Tibial nerve (tissue), 4 donors: Measurements from ENCODE around the gene PVALB. TPM values are rescaled to one million over a fixed set of nuclear protein-coding genes. Genes with fewer than 3 reads are reported as not detected.

Experiments used
- DNase-seq, 2 donors: peaks; one replicate each; pipeline ENCODE4 v3.0.0-alpha.2; 2019; ENCODE audit warnings: low spot score in 2 of 2
- H3K27ac ChIP-seq, 4 donors: fragments of 200-600 bp; sonication (generic) in 3 of 4; one replicate each; pipeline ENCODE4 v1.5.1; 2017 to 2019; ENCODE audit warnings: mild to moderate bottlenecking in 1 of 4
- H3K27me3 ChIP-seq, 2 donors: fragments of 200-600 bp; sonication (generic) in 1 of 2; one replicate each; pipeline versions ENCODE4 v1.5.1 to v1.6.0; 2017 to 2019
- H3K36me3 ChIP-seq, 3 donors: fragments of 200-600 bp; sonication (generic); one replicate each; pipeline ENCODE4 v1.5.1; 2018 to 2019
- H3K4me1 ChIP-seq, 4 donors: fragments of 200-600 bp; sonication (generic) in 3 of 4; one replicate each; pipeline ENCODE4 v1.5.1; 2017 to 2019
- H3K4me3 ChIP-seq, 4 donors: fragments of 200-600 bp; sonication (generic) in 3 of 4; one replicate each; pipeline ENCODE4 v1.5.1; 2017 to 2019; ENCODE audit warnings: mild to moderate bottlenecking in 1 of 4, moderate library complexity in 1 of 4
- H3K9me3 ChIP-seq, 4 donors: fragments of 200-600 bp; sonication (generic) in 3 of 4; one replicate each; pipeline ENCODE4 v1.5.1; 2017 to 2019
- EP300 ChIP-seq, 2 donors: sonication (generic); formaldehyde crosslinking; IDR thresholded peaks; one replicate each; pipeline ENCODE4 v1.6.1; 2017; ENCODE audit warnings: antibody characterized with exemption in 2 of 2, mild to moderate bottlenecking in 1 of 2
- POLR2A ChIP-seq, 2 donors: fragments of 450-650 bp; IDR thresholded peaks; one replicate each; pipeline ENCODE4 v1.6.1; 2017; ENCODE audit warnings: antibody characterized with exemption in 2 of 2, mild to moderate bottlenecking in 2 of 2, moderate library complexity in 2 of 2
- WGBS, 2 donors: methylation state at CpG; one replicate each; pipeline ENCODE4 v1.1.5; 2018; 5-methylcytosine and 5-hydroxymethylcytosine counted together
- total RNA-seq, 4 donors: library from RNA; depleted of rRNA; stranded (reverse); fragments of >200 nt; gene quantifications; one replicate each; pipeline ENCODE4 v1.1.0, GENCODE V29; 2016
- TF ChIP-seq, protein P1 (sequence below), 5 experiments: fragments of 200-600 bp in 3 of 5; fragments of 450-650 bp in 2 of 5; sonication (generic) in 3 of 5; IDR thresholded peaks; one replicate each; pipeline ENCODE4 v1.5.1; 2016 to 2019; ENCODE audit warnings: antibody characterized with exemption in 5 of 5, mild to moderate bottlenecking in 3 of 5, moderate library complexity in 2 of 5

PVALB gene
- total RNA-seq, 4 donors from 2014 or later: not detected

DNA sequence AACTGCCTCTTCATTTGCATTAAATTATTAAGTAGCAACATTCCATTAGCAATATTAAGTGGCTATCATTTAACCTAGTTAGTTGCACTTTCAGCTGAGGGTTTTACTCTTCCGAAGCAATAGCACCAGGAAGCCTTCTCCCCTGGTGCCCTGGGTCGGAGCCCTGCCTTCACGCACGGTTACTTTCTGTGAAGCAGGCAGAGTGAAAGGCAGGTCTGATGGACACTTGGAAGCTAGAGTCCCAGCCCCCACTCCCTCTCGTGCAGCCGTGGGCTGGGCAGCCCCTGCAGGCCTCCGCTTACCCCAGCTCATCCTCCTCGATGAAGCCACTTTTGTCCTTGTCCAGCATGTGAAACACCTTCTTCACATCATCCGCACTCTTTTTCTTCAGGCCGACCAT, 2.0 kb downstream of the PVALB start:
- Histone ChIP-seq H3K27me3 (peaks cover 0 to 75% of the 10 kb centered on the region in 2 donors), H3K9me3 (no peaks in the 10 kb centered on the region), H3K4me3 (no peak overlapping the region), H3K36me3 (no peaks in the 10 kb centered on the region), H3K27ac (no peak overlapping the region), H3K4me1 (peaks cover 0 to 17% (median 4%) of the 10 kb centered on the region in 4 donors)
- DNase-seq: no peak
- WGBS, 2 donors: 62 to 64% methylated on average over 10 of the region's 10 CpGs
- TF ChIP-seq EP300 (IDR thresholded peaks at IDR 0.05) (no peak), POLR2A (IDR thresholded peaks at IDR 0.05) (no peak)
- TF ChIP-seq, protein P1, sequence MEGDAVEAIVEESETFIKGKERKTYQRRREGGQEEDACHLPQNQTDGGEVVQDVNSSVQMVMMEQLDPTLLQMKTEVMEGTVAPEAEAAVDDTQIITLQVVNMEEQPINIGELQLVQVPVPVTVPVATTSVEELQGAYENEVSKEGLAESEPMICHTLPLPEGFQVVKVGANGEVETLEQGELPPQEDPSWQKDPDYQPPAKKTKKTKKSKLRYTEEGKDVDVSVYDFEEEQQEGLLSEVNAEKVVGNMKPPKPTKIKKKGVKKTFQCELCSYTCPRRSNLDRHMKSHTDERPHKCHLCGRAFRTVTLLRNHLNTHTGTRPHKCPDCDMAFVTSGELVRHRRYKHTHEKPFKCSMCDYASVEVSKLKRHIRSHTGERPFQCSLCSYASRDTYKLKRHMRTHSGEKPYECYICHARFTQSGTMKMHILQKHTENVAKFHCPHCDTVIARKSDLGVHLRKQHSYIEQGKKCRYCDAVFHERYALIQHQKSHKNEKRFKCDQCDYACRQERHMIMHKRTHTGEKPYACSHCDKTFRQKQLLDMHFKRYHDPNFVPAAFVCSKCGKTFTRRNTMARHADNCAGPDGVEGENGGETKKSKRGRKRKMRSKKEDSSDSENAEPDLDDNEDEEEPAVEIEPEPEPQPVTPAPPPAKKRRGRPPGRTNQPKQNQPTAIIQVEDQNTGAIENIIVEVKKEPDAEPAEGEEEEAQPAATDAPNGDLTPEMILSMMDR (IDR thresholded peaks at IDR 0.05): no peak

DNA sequence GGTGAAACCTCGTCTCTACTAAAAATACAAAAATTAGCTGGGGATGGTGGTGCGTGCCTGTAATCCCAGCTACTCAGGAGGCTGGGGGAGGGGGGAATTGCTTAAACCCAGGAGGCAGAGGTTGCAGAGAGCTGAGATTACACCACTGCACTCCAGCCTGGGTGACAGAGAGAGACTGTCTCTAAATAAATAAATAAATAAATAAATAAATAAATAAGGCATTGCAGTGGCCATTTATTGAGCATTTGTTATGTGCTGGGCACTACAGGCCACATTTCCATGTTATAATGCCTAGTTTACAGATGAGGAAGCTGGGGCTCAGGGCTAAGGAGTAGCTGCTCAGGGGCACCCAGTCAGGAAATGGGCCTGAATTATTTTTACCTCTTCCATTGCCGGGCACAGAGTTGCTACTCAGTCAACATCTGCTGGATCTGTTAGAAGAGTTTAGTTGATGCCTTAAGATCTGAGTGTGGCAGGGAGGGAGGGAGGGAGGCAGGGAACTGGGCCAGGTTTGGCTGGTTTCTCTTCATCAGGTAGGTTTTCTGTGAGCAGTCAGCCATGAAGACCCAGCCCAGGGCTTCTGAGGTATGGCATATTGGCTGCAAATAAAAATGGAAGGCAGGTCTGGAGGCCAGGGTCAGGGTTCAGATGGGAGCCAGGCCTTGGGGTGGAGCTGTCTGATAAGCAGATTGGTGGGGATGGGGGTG, 5.6 kb downstream of the PVALB start:
- 85% methylated on average over 3 of the region's 3 CpGs for WGBS, 2 donors
- no peak for DNase-seq
- H3K27me3 ChIP-seq: peaks cover 0 to 39% of the 10 kb centered on the region in 2 donors

DNA sequence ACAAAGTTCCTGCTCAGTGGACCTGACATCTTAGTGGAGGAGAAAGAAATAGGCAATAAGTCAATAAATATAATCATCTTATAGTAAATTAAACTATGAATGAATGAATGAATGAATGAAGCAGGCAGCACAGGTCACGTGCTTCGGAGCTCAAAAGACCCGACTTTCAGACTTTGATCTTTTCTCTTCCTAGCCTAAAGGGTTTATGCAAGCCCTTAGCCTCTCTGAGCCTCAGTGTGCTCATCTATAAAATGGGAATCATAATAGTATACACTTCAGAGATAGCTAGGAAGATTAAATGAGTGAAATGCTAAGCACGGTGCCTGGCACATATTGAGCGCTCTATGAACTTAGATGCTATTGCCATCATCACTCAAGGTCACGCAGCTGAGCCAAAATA, 7.5 kb downstream of the PVALB start:
- Histone ChIP-seq H3K27ac (no peak overlapping the region), H3K27me3 (peaks cover 0 to 36% of the 10 kb centered on the region in 2 donors), H3K4me1 (no peaks in the 10 kb centered on the region), H3K9me3 (no peaks in the 10 kb centered on the region), H3K4me3 (no peak overlapping the region), H3K36me3 (no peaks in the 10 kb centered on the region)
- DNase-seq: no peak
- 90 to 95% methylated on average over 6 of the region's 6 CpGs for WGBS, 2 donors
- TF ChIP-seq, protein P1 (IDR thresholded peaks at IDR 0.05): no peak
- TF ChIP-seq EP300 (IDR thresholded peaks at IDR 0.05) (no peak), POLR2A (IDR thresholded peaks at IDR 0.05) (no peak)

More for the DNA sequence above, 5.6 kb downstream of the PVALB start:
- no peaks in the 10 kb centered on the region for H3K9me3 ChIP-seq
- H3K27ac ChIP-seq: no peak overlapping the region
- H3K36me3 ChIP-seq: no peaks in the 10 kb centered on the region
- H3K4me1 ChIP-seq: peaks cover 0 to 4% (median under 1%) of the 10 kb centered on the region in 4 donors
- TF ChIP-seq POLR2A (IDR thresholded peaks at IDR 0.05): no peak
- TF ChIP-seq, protein P1 (IDR thresholded peaks at IDR 0.05): no peak
- no peak for TF ChIP-seq EP300 (IDR thresholded peaks at IDR 0.05)
- no peak overlapping the region for H3K4me3 ChIP-seq

DNA sequence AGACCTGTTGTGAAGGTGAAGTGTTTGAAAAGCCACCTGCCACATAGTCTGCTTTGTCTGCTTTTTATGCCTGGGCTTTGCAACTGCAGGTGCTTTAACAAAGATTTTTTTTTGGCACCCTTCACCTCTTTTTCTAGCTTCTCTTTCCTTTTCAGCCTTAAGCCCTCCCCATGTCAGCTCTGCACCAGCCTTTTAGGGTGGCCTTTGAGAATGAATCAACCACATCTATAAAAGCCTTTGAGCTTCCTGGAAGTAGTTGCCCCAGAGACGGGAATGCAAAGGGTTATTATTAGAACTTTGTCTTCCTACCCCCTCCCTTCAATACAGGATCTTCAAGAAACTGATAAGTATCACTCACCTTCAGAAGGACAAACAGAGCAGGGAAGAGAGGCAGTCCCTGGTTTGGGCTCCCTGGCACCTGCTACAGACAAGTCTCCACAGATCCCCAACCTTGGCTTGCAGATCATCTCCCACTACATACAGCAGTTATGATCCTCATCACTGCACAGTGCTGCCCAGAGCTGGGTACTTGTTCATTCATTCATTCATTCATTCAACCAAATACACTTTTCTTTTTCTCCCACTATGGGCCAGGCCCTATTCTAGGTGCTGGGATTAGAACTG, 8.0 kb downstream of the PVALB start:
- H3K9me3 ChIP-seq: no peaks in the 10 kb centered on the region
- peaks cover 0 to 33% of the 10 kb centered on the region in 2 donors for H3K27me3 ChIP-seq
- DNase-seq: no peak
- WGBS, 2 donors: 26 to 50% methylated on average over 1 of the region's 1 CpG
- no peaks in the 10 kb centered on the region for H3K36me3 ChIP-seq
- TF ChIP-seq POLR2A (IDR thresholded peaks at IDR 0.05) (no peak), EP300 (IDR thresholded peaks at IDR 0.05) (no peak)
- TF ChIP-seq, protein P1 (IDR thresholded peaks at IDR 0.05): no peak
- H3K27ac ChIP-seq: no peak overlapping the region
- H3K4me3 ChIP-seq: no peak overlapping the region
- no peaks in the 10 kb centered on the region for H3K4me1 ChIP-seq

DNA sequence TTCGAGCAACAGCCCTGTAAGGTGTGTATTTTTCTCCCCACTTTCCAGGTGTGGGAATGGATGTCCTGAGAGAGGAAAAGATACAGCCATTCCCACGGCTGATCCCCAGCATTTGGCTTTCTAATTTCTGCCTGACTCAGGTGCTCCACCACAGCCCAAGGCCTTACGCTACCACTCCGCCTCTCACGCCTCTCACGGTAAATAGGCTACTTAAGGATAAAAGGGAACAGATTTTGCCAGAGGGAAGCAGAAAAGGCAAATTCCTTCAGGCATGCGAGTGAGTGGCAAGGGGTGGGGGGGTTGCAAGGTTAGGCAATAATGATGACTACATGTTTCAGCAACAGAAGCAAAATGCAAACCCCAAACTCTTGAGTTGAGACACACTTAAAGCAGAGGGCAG, 9.2 kb downstream of the PVALB start:
- Histone ChIP-seq H3K4me3 (no peak overlapping the region), H3K4me1 (no peaks in the 10 kb centered on the region), H3K27ac (no peak overlapping the region), H3K36me3 (no peaks in the 10 kb centered on the region), H3K9me3 (no peaks in the 10 kb centered on the region), H3K27me3 (peaks cover 0 to 27% of the 10 kb centered on the region in 2 donors)
- no peak for DNase-seq
- 80 to 81% methylated on average over 7 of the region's 7 CpGs for WGBS, 2 donors
- TF ChIP-seq, protein P1 (IDR thresholded peaks at IDR 0.05): no peak
- no peak for TF ChIP-seq EP300 (IDR thresholded peaks at IDR 0.05)
- no peak for TF ChIP-seq POLR2A (IDR thresholded peaks at IDR 0.05)
